Neural cell (in vitro differentiated cells): ENCODE results near the gene GPC3. TPM values are rescaled to one million over a fixed set of nuclear protein-coding genes. Genes with fewer than 3 reads are reported as not detected.

Experiments
- H2AFZ ChIP-seq: fragments of 200-600, 300-800 bp; sonication (generic), shearing (Covaris generic); 2 replicates; pipeline ENCODE4 v1.6.0; 2014; ENCODE audit warnings: low read depth, mild to moderate bottlenecking, antibody characterized with exemption, low read length, moderate library complexity
- H3F3A ChIP-seq: fragments of 200-600 bp; shearing (Covaris generic); 2 replicates; pipeline ENCODE4 v1.6.1; 2016; ENCODE audit warnings: mild to moderate bottlenecking, moderate library complexity, mixed read lengths, antibody characterized with exemption, low read length; ENCODE audit not compliant: insufficient read depth, poor library complexity, severe bottlenecking
- H3K27ac ChIP-seq: fragments of 200-600, 300-800 bp; sonication (generic), shearing (Covaris generic); 2 replicates; pipeline ENCODE4 v1.5.1; 2014; ENCODE audit warnings: mild to moderate bottlenecking, low read length, moderate library complexity
- H3K27me3 ChIP-seq: fragments of 300-800, 200-600 bp; sonication (generic), shearing (Covaris generic); 2 replicates; pipeline ENCODE4 v1.6.0; 2014; ENCODE audit warnings: mild to moderate bottlenecking, low read depth, low read length, moderate library complexity; ENCODE audit not compliant: insufficient read depth
- H3K36me3 ChIP-seq: fragments of 300-800, 200-600 bp; sonication (generic), shearing (Covaris generic); 2 replicates; pipeline ENCODE4 v1.5.1; 2014; ENCODE audit warnings: mild to moderate bottlenecking, antibody characterized with exemption, low read length, moderate library complexity; ENCODE audit not compliant: insufficient read depth
- H3K4me2 ChIP-seq: fragments of 300-800, 200-600 bp; sonication (generic), shearing (Covaris generic); 2 replicates; pipeline ENCODE4 v1.6.0; 2014; ENCODE audit warnings: mild to moderate bottlenecking, low read length
- H3K4me3 ChIP-seq: fragments of 300-800, 200-600 bp; sonication (generic), shearing (Covaris generic); 2 replicates; pipeline ENCODE4 v1.5.1; 2014; ENCODE audit warnings: mild to moderate bottlenecking, low read length, moderate library complexity
- H3K79me2 ChIP-seq: fragments of 200-600 bp; shearing (Covaris generic); replicated peaks from 2 replicates; pipeline ENCODE4 v1.6.0; 2014; ENCODE audit warnings: mild to moderate bottlenecking, low read length, moderate library complexity; ENCODE audit not compliant: insufficient read depth
- H3K9ac ChIP-seq: fragments of 300-800, 200-600 bp; sonication (generic), shearing (Covaris generic); 2 replicates; pipeline ENCODE4 v1.6.1; 2016; ENCODE audit warnings: mild to moderate bottlenecking, low read length, mixed read lengths
- H3K9me2 ChIP-seq: fragments of 200-600 bp; shearing (Covaris generic); 2 replicates; pipeline ENCODE4 v1.6.1; 2016; ENCODE audit warnings: mild to moderate bottlenecking, low read length, mixed read lengths; ENCODE audit not compliant: insufficient read depth
- H3K9me3 ChIP-seq: fragments of 200-600, 300-800 bp; sonication (generic), shearing (Covaris generic); 2 replicates; pipeline ENCODE4 v1.6.1; 2016; ENCODE audit warnings: mild to moderate bottlenecking, mixed run types, low read length, moderate library complexity, mixed read lengths
- H4K20me1 ChIP-seq: fragments of 200-600 bp; shearing (Covaris generic); 2 replicates; pipeline ENCODE4 v1.6.1; 2016; ENCODE audit warnings: mild to moderate bottlenecking, mixed run types; ENCODE audit not compliant: insufficient read depth
- EP300 ChIP-seq: fragments of 450-650 bp; conservative IDR thresholded peaks from 2 replicates; pipeline ENCODE4 v1.6.1; 2014; ENCODE audit warnings: antibody characterized with exemption, mild to moderate bottlenecking, moderate library complexity; ENCODE audit not compliant: poor library complexity, severe bottlenecking
- EZH2 ChIP-seq: fragments of 200-600, 300-800 bp; shearing (Covaris generic), sonication (generic); IDR thresholded peaks from 2 replicates; pipeline ENCODE4 v1.6.1; 2014; ENCODE audit warnings: antibody characterized with exemption, low read length, borderline replicate concordance, mild to moderate bottlenecking; ENCODE audit not compliant: insufficient read depth, poor library complexity, severe bottlenecking
- MXI1 ChIP-seq: fragments of 450-650 bp; conservative IDR thresholded peaks from 2 replicates; pipeline ENCODE4 v1.6.1; 2014; ENCODE audit warnings: antibody characterized with exemption, mild to moderate bottlenecking; ENCODE audit not compliant: poor library complexity, severe bottlenecking
- POLR2AphosphoS5 ChIP-seq: IDR thresholded peaks from 2 replicates; pipeline ENCODE4 v1.6.1; 2012
- RAD21 ChIP-seq: fragments of 450-650 bp; conservative IDR thresholded peaks from 2 replicates; pipeline ENCODE4 v1.6.1; 2014; ENCODE audit warnings: antibody characterized with exemption, mild to moderate bottlenecking, moderate library complexity
- REST ChIP-seq: IDR thresholded peaks from 2 replicates; pipeline ENCODE4 v1.6.1; 2012; ENCODE audit warnings: borderline replicate concordance
- SMC3 ChIP-seq: fragments of 450-650 bp; conservative IDR thresholded peaks from 2 replicates; pipeline ENCODE4 v1.6.1; 2014; ENCODE audit warnings: antibody characterized with exemption, mild to moderate bottlenecking, moderate library complexity; ENCODE audit not compliant: poor library complexity
- TAF1 ChIP-seq: IDR thresholded peaks from 2 replicates; pipeline ENCODE4 v1.6.1; 2012; ENCODE audit warnings: low read depth
- polyA plus RNA-seq: library from polyadenylated mRNA; depleted of rRNA; stranded (reverse); fragments of >200 nt; gene quantifications from 2 replicates; pipeline ENCODE4 v1.2.3, GENCODE V29; 2014
- TF ChIP-seq, protein P1 (sequence below): fragments of 450-650 bp; IDR thresholded peaks from 2 replicates; pipeline ENCODE4 v1.5.1; 2014; ENCODE audit warnings: antibody characterized with exemption, mild to moderate bottlenecking, moderate library complexity; ENCODE audit not compliant: poor library complexity, severe bottlenecking

Gene GPC3
- polyA plus RNA-seq, 1 donor from 2014 or later: 2.1 TPM

DNA sequence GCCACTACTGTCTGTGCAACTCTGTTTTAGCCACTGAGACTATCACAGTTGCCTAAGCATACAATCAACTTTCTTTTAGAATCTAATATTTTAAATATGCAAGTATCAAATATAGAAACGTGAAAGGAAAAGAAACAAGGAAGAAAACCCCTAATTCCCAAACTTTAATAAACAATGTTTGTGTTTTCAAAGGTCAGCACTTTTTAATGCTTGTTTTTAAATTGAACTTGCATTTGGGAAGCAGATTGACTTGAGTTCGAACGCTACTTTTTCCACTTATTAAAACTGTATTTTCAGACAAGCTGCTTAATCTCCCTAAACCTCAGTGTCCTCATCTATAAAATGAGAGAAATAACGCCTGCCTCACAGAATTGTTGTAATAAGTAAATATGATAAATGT is 384.3 kb downstream of the GPC3 start:
- Histone ChIP-seq H3K27me3 (no peaks in the 10 kb centered on the region), H3K79me2 (no peaks in the 10 kb centered on the region), H4K20me1 (no peaks in the 10 kb centered on the region), H3K27ac (no peak overlapping the region), H3K9me3 (no peaks in the 10 kb centered on the region), H3F3A (no peaks in the 10 kb centered on the region), H3K9ac (no peak overlapping the region), H3K4me2 (no peak overlapping the region), H3K36me3 (no peaks in the 10 kb centered on the region), H2AFZ (no peak overlapping the region), H3K9me2 (no peaks in the 10 kb centered on the region), H3K4me3 (no peak overlapping the region)
- no peak for TF ChIP-seq EZH2
- TF ChIP-seq TAF1: no peak

DNA sequence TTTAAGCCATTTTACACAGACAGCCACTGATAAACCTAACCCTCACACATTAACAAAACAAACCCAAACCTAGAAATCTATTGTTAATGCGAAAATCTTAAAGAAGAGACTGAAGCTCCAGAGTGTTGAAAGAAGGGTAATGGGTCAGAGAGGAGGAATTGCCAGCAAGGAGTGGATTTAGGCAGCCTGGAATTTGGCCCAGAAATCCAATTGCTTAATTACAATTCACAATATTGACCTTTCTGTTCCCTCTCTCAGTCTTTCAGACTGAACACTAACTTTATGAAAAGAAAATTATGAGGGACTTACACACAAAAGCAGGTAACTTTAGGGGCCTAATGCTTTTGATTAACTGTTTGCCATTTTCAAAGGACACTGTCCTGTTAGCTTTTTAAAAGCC is 384.9 kb downstream of the GPC3 start:
- Histone ChIP-seq H2AFZ (no peak overlapping the region), H3K9me3 (no peaks in the 10 kb centered on the region), H3K9ac (no peak overlapping the region), H4K20me1 (no peaks in the 10 kb centered on the region), H3K27me3 (no peaks in the 10 kb centered on the region), H3K4me2 (no peak overlapping the region), H3K27ac (no peak overlapping the region), H3K4me3 (no peak overlapping the region), H3K36me3 (no peaks in the 10 kb centered on the region), H3K79me2 (no peaks in the 10 kb centered on the region), H3F3A (no peaks in the 10 kb centered on the region), H3K9me2 (no peaks in the 10 kb centered on the region)
- no peak for TF ChIP-seq RAD21
- TF ChIP-seq, protein P1, sequence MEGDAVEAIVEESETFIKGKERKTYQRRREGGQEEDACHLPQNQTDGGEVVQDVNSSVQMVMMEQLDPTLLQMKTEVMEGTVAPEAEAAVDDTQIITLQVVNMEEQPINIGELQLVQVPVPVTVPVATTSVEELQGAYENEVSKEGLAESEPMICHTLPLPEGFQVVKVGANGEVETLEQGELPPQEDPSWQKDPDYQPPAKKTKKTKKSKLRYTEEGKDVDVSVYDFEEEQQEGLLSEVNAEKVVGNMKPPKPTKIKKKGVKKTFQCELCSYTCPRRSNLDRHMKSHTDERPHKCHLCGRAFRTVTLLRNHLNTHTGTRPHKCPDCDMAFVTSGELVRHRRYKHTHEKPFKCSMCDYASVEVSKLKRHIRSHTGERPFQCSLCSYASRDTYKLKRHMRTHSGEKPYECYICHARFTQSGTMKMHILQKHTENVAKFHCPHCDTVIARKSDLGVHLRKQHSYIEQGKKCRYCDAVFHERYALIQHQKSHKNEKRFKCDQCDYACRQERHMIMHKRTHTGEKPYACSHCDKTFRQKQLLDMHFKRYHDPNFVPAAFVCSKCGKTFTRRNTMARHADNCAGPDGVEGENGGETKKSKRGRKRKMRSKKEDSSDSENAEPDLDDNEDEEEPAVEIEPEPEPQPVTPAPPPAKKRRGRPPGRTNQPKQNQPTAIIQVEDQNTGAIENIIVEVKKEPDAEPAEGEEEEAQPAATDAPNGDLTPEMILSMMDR: no peak
- TF ChIP-seq EZH2: no peak
- no peak for TF ChIP-seq REST
- TF ChIP-seq SMC3: no peak
- TF ChIP-seq EP300: no peak
- no peak for TF ChIP-seq TAF1
- no peak for TF ChIP-seq MXI1

- H3K9ac ChIP-seq: no peak overlapping the region
- TF ChIP-seq POLR2AphosphoS5: no peak
- TF ChIP-seq MXI1: no peak
- no peak for TF ChIP-seq EP300
- no peak for TF ChIP-seq SMC3
- TF ChIP-seq EZH2: no peak
- TF ChIP-seq, protein P1: no peak
- no peak for TF ChIP-seq RAD21
- no peak for TF ChIP-seq REST
- no peak for TF ChIP-seq TAF1
- H3K9me2 ChIP-seq: no peaks in the 10 kb centered on the region
- H3K4me3 ChIP-seq: no peak overlapping the region
- H3K9me3 ChIP-seq: no peaks in the 10 kb centered on the region
- no peaks in the 10 kb centered on the region for H3F3A ChIP-seq
- no peak overlapping the region for H3K27ac ChIP-seq
- H3K79me2 ChIP-seq: no peaks in the 10 kb centered on the region
- no peaks in the 10 kb centered on the region for H4K20me1 ChIP-seq
- H2AFZ ChIP-seq: no peak overlapping the region
- H3K4me2 ChIP-seq: no peak overlapping the region
- H3K27me3 ChIP-seq: no peaks in the 10 kb centered on the region
- H3K36me3 ChIP-seq: no peaks in the 10 kb centered on the region
These were observed 386.6 kb downstream of the GPC3 start for GRCh38 chrX:133598601-133599335.
